ENCODE measurements around the gene SRD5A1.

The SRD5A1 gene

GRCh38 chr5:6692906-6693305, 59.7 kb downstream of the SRD5A1 start:
- DNase-seq, result no peak

GRCh38 chr5:6698696-6699095, 65.5 kb downstream of the SRD5A1 start:
- no peak for DNase-seq

DNA sequence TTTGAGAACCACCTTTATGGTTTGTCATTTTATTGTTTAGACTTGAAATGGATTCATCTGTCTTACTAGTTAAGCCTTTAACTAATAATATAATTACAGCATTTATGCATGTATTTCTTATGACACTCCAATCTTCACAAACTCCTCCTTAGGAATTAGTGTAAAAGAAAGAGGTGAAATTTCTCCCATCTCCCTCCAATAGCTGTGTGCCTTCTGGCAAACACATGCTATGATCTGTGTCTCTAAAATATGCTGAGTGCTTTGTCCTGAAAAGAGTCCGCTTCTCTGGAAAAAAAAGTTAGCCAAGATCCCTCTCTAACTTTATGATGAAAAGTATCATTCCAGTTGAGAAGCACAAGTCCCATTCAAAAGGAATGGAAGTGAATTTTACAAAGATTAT, 66.1 kb downstream of the SRD5A1 start:
- DNase-seq, result no peak

- DNase-seq, result no peak
Observed at GRCh38 chr5:6700074-6700684, 66.9 kb downstream of the SRD5A1 start.

GRCh38 chr5:6700685-6701355, 67.6 kb downstream of the SRD5A1 start:
- no peak for DNase-seq

DNA sequence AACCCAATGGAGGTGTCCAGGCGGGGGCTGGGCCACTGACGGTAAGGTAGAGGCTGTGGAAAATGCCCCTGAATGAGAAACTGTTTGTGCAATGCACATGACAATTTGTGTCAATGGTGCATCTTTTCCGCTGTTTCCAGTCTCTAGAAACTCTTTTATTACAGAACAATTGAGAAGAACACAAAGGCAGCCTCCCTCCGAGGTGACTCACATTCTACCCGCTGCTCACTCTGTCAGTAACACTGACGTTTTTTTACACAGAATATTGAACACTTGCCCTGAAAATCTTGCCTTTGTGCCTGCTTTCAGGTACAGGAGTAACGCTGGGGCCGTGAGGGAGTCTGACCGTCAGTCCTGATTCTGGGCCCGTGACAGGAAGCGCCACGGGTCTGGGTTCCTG, 68.3 kb downstream of the SRD5A1 start:
- DNase-seq, result no peak

GRCh38 chr5:6702633-6703032, 69.4 kb downstream of the SRD5A1 start:
- DNase-seq, result no peak

DNA sequence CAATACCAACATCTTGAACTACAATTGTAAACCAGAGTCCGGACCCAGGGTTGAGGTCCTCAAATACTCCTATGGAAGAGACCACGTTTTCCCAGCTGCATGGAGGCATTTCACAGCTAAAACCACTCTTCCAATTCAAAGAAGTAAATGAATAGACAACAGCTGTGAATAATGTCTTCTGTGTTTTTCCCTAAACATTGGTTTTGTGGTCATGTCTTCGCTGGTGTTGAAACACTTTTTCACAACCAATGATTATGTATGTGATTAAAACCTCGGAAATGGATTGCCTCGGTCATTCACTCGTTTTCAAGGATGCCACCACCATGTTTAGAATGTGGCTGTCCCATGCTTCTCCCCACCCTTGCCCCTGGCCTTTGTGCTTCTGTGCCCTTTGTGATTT, 70.6 kb downstream of the SRD5A1 start:
- no peak for DNase-seq

DNA sequence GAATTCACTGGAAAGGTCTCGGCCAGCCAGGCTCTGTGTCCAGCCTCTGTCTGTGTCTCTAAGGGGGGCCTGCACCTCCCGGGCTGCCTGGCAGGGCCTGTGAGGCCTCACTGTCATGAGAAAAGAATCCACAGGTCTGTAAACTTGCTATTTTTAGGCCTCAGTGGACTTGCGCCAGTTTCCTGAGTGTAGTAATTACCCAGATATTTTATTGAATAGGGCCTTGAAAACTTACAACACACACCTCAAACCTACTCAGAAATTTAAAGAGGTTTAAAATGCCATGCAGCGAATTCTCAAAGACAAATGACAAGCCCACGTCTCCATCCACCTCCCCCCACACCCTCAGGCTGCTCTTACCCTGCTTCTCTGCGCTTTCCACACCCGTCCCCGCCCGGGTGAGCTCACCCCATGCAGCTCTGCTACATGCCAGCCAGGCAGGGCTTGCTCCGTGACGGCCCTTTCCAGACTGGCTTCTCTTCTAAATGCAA, 71.2 kb downstream of the SRD5A1 start:
- no peak for DNase-seq

- no peak for DNase-seq
Observed at GRCh38 chr5:6705088-6705487, 71.8 kb downstream of the SRD5A1 start.

DNA sequence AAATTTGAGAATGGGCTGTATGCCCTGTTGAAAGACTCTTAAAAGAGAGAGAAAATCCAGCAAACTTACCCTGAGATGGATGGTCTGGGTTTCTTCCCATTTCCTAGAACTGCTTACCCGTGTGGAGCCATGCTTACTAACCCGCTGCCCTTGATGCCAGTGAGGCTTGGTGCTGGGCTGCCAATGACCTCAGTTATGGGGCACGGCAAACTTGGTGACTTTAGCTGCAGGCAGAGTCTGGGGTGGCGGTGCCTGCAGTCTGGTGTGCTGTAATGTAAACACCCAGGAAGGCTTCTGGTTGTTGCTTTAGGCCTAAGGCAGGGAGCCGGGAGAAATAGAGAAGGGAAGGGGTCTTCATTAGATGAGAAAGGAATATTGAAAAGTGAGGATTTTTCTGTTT, 72.7 kb downstream of the SRD5A1 start:
- DNase-seq, result no peak

- DNase-seq, result no peak
Observed at GRCh38 chr5:6707852-6708251, 74.6 kb downstream of the SRD5A1 start.

GRCh38 chr5:6708814-6709213, 75.6 kb downstream of the SRD5A1 start:
- no peak for DNase-seq

DNA sequence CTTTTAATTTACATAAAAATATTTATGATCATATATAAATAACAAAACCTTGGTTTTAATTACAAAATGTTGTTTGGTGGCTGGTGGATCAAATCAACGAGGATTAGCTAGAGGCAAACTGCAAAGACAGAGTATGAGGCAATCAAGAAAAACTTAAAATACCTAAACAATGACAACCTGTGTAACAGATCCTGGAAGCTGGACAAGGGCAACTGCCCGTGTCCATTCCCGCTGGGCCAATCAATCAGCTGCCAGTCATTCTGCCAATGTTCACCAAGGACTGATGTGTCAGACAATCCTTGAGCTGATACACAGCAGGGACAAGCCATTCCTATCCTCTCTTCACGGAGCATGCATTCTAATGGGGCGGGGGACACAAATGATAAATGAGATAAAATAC, 76.8 kb downstream of the SRD5A1 start:
- DNase-seq, result no peak

- no peak for DNase-seq
Observed at GRCh38 chr5:6710551-6711318, 77.5 kb downstream of the SRD5A1 start.

DNA sequence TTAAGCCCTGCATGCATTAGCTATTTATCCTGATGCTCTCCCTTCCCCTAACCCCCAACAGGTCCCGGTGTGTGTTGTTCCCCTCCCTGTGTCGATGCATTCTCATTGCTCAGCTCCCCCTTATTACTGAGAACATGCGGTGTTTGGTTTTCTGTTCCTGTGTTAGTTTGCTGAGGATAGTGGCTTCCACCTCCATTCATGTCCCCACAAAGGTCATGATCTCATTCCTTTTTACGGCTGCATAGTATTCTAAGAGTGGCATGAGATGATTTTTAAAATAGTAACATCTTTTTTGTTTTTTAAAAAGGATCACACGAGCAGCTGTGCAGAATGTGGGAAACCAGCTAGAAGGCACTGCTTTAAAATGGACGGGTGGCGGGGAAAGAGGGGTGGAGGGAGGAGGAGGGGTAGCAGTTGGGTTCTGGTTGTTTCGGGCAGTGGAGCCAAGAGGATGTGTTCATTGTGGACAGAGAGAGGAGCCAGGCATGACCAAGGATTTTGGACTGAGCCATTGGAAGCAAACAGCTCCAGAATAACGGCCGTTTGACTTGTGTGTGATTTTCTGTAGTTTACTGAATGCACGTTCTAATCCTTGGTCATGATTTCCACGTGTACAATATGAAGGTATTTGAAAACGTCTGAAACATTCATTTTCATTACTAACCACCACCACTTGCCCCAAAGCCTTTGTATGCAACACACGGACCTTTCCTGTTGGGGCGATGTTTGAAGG, 78.3 kb downstream of the SRD5A1 start:
- DNase-seq, result no peak

DNA sequence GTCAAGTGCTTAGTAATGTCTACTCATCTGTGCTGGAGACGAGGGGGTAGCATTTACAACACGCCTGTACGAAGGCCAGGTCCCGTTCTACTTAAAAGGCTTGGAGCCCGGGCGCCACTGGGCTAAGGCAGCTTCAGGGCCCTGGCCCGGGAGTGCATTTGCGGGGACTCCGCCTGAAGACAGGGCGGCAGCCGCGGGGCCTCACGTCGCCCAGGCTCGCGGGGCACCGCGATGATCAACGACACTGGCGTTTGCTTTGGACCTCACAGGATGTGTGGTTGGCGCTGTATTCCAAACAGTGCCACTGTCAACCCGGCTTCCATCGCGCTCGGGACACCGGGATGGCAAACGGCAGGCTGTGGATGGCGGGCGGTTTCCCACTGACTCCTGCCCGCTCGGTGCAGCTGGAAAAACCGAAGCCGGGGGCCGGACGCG, 78.9 kb downstream of the SRD5A1 start:
- DNase-seq, result peak; percentile 24

DNA sequence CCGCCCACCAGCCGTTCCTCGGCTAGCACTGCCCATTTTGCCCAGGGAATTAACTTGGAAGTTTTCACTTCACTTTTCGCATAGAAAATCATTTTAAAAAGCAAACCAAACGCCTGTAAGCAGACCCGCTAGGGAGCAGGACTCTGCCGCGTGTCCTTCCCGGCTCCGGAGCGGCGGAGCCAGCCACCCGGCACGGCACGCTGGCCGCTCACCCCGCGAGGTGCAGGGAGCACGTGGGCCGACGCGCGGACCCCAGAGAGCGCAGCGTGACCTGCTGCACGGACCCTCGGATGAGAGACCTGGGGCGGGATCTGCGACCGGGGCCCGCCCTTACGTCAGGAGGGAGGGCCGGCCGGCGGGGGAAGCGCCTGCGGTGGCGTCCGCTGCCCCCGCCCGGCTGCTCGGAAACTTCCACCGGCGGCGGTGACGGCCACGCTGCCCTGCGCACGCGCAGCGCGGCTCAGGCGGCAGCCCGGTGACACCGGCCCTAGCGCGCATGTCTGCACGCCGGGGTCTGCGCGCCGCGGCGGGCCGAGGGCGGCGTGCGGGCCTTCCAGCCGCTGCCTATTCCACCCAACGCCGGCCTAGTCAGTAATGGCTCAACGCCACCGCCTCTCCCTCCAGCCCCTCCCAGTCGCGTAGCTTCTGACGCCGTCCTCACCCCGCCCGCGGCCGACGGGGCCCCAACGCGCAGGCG, 79.5 kb downstream of the SRD5A1 start:
- DNase-seq, result peak; percentile 96

DNA sequence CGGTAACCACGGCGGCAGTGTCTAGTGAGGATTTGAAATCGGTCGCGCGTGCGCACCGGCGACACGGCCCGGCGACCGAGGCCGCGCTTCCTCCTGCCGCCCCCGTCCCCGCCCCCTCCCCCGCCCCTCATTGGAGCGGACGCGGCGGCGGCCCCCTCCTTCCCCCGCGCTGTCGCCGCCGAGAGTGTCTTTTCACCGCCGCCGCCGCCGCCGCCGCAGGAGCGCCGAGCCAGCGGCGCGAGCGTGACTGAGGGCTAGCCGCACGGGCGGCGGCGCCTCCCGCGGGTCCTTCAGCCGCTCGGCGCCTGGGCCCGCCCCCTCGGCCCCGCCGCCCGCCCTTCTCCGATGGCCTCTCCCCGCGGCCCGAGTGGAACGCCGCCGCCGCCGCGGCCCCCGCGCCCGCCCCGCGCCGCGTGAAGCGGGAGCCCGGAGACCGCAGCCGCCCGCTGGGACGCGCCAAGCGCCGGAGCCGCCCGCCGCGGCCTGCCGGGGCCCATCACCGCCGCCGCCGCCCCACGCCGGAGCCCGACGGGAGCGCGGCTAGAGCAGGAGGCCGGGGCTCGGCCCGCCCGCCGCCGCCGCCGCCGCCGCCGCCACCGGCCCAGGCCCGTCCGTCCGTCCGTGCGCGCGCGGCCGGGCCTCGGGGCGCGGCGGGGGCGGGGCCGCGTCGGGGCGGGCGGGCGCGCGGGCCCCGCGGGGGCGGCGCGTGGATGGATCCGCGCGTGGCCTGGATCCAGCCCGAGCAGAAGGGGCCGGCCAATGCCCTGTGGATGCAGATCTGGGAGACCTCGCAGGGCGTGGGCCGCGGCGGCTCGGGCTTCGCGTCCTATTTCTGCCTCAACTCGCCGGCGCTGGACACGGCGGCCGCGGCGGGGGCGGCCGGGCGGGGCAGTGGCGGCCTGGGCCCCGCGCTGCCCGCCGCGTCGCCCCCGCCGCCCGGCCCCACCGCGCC, 80.3 kb downstream of the SRD5A1 start, which contains the start of gene TENT4A:
Gene TENT4A (plus strand): TSS at position 159 of the 952 bp plus-strand sequence. CDS start 552 bp downstream, at position 711.
- DNase-seq, result peak; percentile 12

GRCh38 chr5:6714226-6715041, 81.2 kb downstream of the SRD5A1 start:
- peak; percentile 13 for DNase-seq
